Esophagus muscularis mucosa (tissue), 4 donors: ENCODE results near the gene GNG8. TPM values are rescaled to one million over a fixed set of nuclear protein-coding genes. Genes with fewer than 3 reads are reported as not detected.
A peak's percentile ranks its signal among the peaks of the same experiment; 100 is the strongest.

ENCODE experiments used
- DNase-seq: peaks from one replicate; pipeline ENCODE4 v3.0.0-alpha.2; 2017; ENCODE audit errors: extremely low spot score
- H3K27ac ChIP-seq, 4 donors: fragments of 200-600 bp; sonication (generic); replicated peaks in 1 of 4; 1 replicate in 3 of 4; 2 replicates in 1 of 4; pipeline ENCODE4 v1.5.1; 2016 to 2019; ENCODE audit warnings: mild to moderate bottlenecking in 1 of 4
- H3K27me3 ChIP-seq, 4 donors: fragments of 200-600 bp; sonication (generic); one replicate each; pipeline versions ENCODE4 v1.5.1 to v1.6.0; 2016 to 2019
- H3K36me3 ChIP-seq, 4 donors: fragments of 200-600 bp; sonication (generic); one replicate each; pipeline ENCODE4 v1.5.1; 2016 to 2019
- H3K4me1 ChIP-seq, 4 donors: fragments of 200-600 bp; sonication (generic); one replicate each; pipeline ENCODE4 v1.5.1; 2016 to 2019
- H3K4me3 ChIP-seq, 4 donors: fragments of 200-600 bp; sonication (generic); 1 replicate in 2 of 4; 2 replicates in 2 of 4; pipeline ENCODE4 v1.5.1; 2016 to 2019; ENCODE audit warnings: mild to moderate bottlenecking in 4 of 4, moderate library complexity in 1 of 4
- H3K9me3 ChIP-seq, 4 donors: fragments of 200-600 bp; sonication (generic); 1 replicate in 3 of 4; 2 replicates in 1 of 4; pipeline ENCODE4 v1.5.1; 2016 to 2019
- CTCF ChIP-seq, 3 experiments: fragments of 200-600 bp in 2 of 3; fragments of 450-650 bp in 1 of 3; sonication (generic) in 2 of 3; IDR thresholded peaks; one replicate each; pipeline ENCODE4 v1.5.1; 2017 to 2019; ENCODE audit warnings: antibody characterized with exemption in 3 of 3, mild to moderate bottlenecking in 2 of 3, moderate library complexity in 1 of 3
- EP300 ChIP-seq: sonication (generic); formaldehyde crosslinking; IDR thresholded peaks from one replicate; pipeline ENCODE4 v1.6.1; 2017; ENCODE audit warnings: antibody characterized with exemption
- POLR2A ChIP-seq: fragments of 450-650 bp; IDR thresholded peaks from one replicate; pipeline ENCODE4 v1.6.1; 2017; ENCODE audit warnings: antibody characterized with exemption, moderate library complexity, mild to moderate bottlenecking, low read depth
- POLR2AphosphoS5 ChIP-seq, 2 donors: sonication (generic); formaldehyde crosslinking; IDR thresholded peaks; one replicate each; pipeline ENCODE4 v1.6.1; 2017; ENCODE audit warnings: antibody characterized with exemption in 2 of 2
- WGBS: methylation state at CpG from one replicate; pipeline ENCODE4 v1.1.5; 2018; 5-methylcytosine and 5-hydroxymethylcytosine counted together
- intact Hi-C: fragments of 100-400 bp; cut with DNase I; formaldehyde crosslinking; loops from one replicate; pipeline ENCODE4 v1.15.1; 2023
- total RNA-seq, 4 donors: library from RNA; depleted of rRNA; stranded (reverse); fragments of >200 nt; gene quantifications; one replicate each; pipeline versions ENCODE4 v1.1.0 to v1.2.1, GENCODE V29; 2016

GNG8 gene
- total RNA-seq, 4 donors from 2014 or later, result not detected

- Histone ChIP-seq H3K27me3 (peaks cover 0 to 9% (median 0%) of the 10 kb centered on the region in 4 donors), H3K9me3 (no peaks in the 10 kb centered on the region), H3K4me3 (peak within 1 kb of the TSS; percentile 74 to 94 (median 80)), H3K36me3 (no peaks in the 10 kb centered on the region), H3K27ac (peak within 1 kb of the TSS; percentile 93 to 97 (median 94)), H3K4me1 (peaks cover 20 to 54% (median 47%) of the 10 kb centered on the region in 4 donors)
- TF ChIP-seq POLR2AphosphoS5 (IDR thresholded peaks at IDR 0.05), result peak; percentile 76 to 88
- TF ChIP-seq EP300, result no peak
- intact Hi-C loops, result loop anchor here (10.0 kb wide), 1 partner anchor 126 kb away; no protein-coding TSS in a partner anchor
- 2% methylated on average over 19 of the region's 61 CpGs for WGBS
- peak; percentile 100 for DNase-seq
Observed at GRCh38 chr19:46661020-46661731, 25.2 kb upstream of the GNG8 start, which contains the start of gene DACT3. DACT3 (minus strand) TSS chr19:46661182; CDS start chr19:46661064, 118 bp downstream.

- Histone ChIP-seq H3K4me1 (peaks cover 20 to 59% (median 49%) of the 10 kb centered on the region in 4 donors), H3K27ac (peak overlapping the region; percentile 93 to 97 (median 94)), H3K36me3 (no peaks in the 10 kb centered on the region), H3K27me3 (peaks cover 0 to 9% (median 0%) of the 10 kb centered on the region in 4 donors), H3K9me3 (no peaks in the 10 kb centered on the region), H3K4me3 (peak overlapping the region; percentile 74 to 94 (median 80))
- no peak for DNase-seq
- intact Hi-C loops, result loop anchor here (10.0 kb wide), 1 partner anchor 126 kb away; no protein-coding TSS in a partner anchor
- no CpG with 5 or more reads among the region's 40 CpGs for WGBS
- TF ChIP-seq POLR2A, result peak; percentile 58
- no peak for TF ChIP-seq EP300
Observed at GRCh38 chr19:46660551-46661019, 24.6 kb upstream of the GNG8 start.

- WGBS, result under 1% methylated on average over 12 of the region's 14 CpGs
- Histone ChIP-seq H3K4me3 (peak overlapping the region; percentile 74 to 94 (median 80)), H3K27ac (peak overlapping the region; percentile 93 to 97 (median 94)), H3K27me3 (peaks cover 0 to 9% (median 0%) of the 10 kb centered on the region in 4 donors), H3K4me1 (peaks cover 20 to 64% (median 53%) of the 10 kb centered on the region in 4 donors), H3K9me3 (no peaks in the 10 kb centered on the region), H3K36me3 (no peaks in the 10 kb centered on the region)
- DNase-seq, result no peak
- TF ChIP-seq POLR2A (no peak), EP300 (no peak), POLR2AphosphoS5 (IDR thresholded peaks at IDR 0.05) (no peak), CTCF (IDR thresholded peaks at IDR 0.05) (no peak)
- intact Hi-C loops, result loop anchor here (10.0 kb wide), 1 partner anchor 125 kb away; no protein-coding TSS in a partner anchor
Observed at GRCh38 chr19:46660008-46660517, 24.1 kb upstream of the GNG8 start.

- Histone ChIP-seq H3K4me1 (peaks cover 20 to 71% (median 60%) of the 10 kb centered on the region in 4 donors), H3K4me3 (peak overlapping the region; percentile 74 to 94 (median 80)), H3K27me3 (peaks cover 0 to 9% (median 0%) of the 10 kb centered on the region in 4 donors)
Observed at GRCh38 chr19:46659151-46660007, 23.4 kb upstream of the GNG8 start.

GRCh38 chr19:46656541-46656940 is 20.5 kb upstream of the GNG8 start:
- peaks cover 16 to 84% (median 74%) of the 10 kb centered on the region in 4 donors for H3K4me1 ChIP-seq
- peaks cover 0 to 9% (median 0%) of the 10 kb centered on the region in 4 donors for H3K27me3 ChIP-seq
- DNase-seq, result no peak
- intact Hi-C loops, result no loop called here
- H3K36me3 ChIP-seq, result peaks cover 0 to 13% (median 6%) of the 10 kb centered on the region in 4 donors
- no peaks in the 10 kb centered on the region for H3K9me3 ChIP-seq
- no peak overlapping the region for H3K4me3 ChIP-seq
- 91% methylated on average over 5 of the region's 5 CpGs for WGBS
- TF ChIP-seq EP300 (no peak), POLR2AphosphoS5 (IDR thresholded peaks at IDR 0.05) (no peak), POLR2A (no peak), CTCF (IDR thresholded peaks at IDR 0.05) (no peak)
- peak overlapping the region; percentile 40 to 97 (median 82) for H3K27ac ChIP-seq

More at GRCh38 chr19:46659151-46660007, 23.4 kb upstream of the GNG8 start:
- no peaks in the 10 kb centered on the region for H3K36me3 ChIP-seq
- WGBS, result 7% methylated on average over 18 of the region's 28 CpGs
- TF ChIP-seq POLR2AphosphoS5 (IDR thresholded peaks at IDR 0.05) (peak in 1 of 2 donors; percentile 55), EP300 (no peak)
- peak overlapping the region; percentile 93 to 97 (median 94) for H3K27ac ChIP-seq
- DNase-seq, result no peak
- intact Hi-C loops, result loop anchor here (10.0 kb wide), 1 partner anchor 125 kb away; no protein-coding TSS in a partner anchor
- H3K9me3 ChIP-seq, result no peaks in the 10 kb centered on the region
